Measurements from ENCODE around the gene ANK3.

- no peak for TF ChIP-seq CTCF (IDR thresholded peaks at IDR 0.05)
- no peak for TF ChIP-seq POLR2AphosphoS5 (IDR thresholded peaks at IDR 0.05)
Measured at GRCh38 chr10:60167050-60167449, 222.6 kb downstream of the ANK3 start.

All from breast epithelium (tissue), 3 donors.